ENCODE measurements around the gene OLFM1. TPM values are rescaled to one million over a fixed set of nuclear protein-coding genes. Genes with fewer than 3 reads are reported as not detected.

Gene OLFM1
- total and polyA plus RNA-seq, 4 donors: 2.0 to 5.9 (median 4.4) TPM

DNA sequence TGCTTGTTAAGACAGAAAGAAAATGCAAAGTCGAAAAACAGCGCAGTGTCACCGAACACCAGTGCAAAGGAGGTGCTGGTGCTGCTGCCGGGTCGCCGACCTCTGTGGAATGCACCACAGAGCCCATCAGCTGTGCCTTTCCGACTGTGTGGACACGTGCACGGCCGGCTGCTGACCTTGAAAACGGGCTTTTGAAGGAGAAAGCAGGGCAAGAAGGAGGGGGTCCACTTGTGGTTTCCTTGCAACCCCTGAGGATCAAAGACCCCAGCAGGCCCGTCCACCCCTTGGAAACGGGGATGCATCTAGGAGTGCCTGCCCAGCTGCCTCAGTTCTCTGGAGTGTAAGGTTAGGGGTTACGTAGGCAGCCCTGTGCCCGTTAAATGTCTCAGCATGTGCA is 6.2 kb upstream of the OLFM1 start:
- Histone ChIP-seq H3K27me3 (ENCODE audit: control insufficient read depth in 4 of 4, insufficient read depth in 4 of 4, low read length in 3 of 4) (peaks cover 0 to 4% (median under 1%) of the 10 kb centered on the region in 4 donors), H3K4me3 (ENCODE audit: low read depth in 1 of 3, low read length in 3 of 3) (no peak overlapping the region), H3K9ac (ENCODE audit: low read depth in 1 of 2, low read length in 2 of 2) (no peak overlapping the region), H3K9me3 (ENCODE audit: control insufficient read depth in 4 of 4, low read length in 3 of 4) (no peaks in the 10 kb centered on the region), H3K4me1 (ENCODE audit: control insufficient read depth in 4 of 4, insufficient read depth in 4 of 4, low read length in 3 of 4) (peaks cover 0 to 11% (median 7%) of the 10 kb centered on the region in 4 donors), H3K27ac (ENCODE audit: low read depth in 1 of 2, low read length in 2 of 2) (no peak overlapping the region), H3K36me3 (ENCODE audit: control insufficient read depth in 4 of 4, insufficient read depth in 3 of 4, low read depth in 1 of 4, low read length in 3 of 4) (no peaks in the 10 kb centered on the region)
- 78% methylated on average over 15 of the region's 15 CpGs for WGBS
- no peak for DNase-seq (ENCODE audit: low spot score)
- TF ChIP-seq, protein P1, sequence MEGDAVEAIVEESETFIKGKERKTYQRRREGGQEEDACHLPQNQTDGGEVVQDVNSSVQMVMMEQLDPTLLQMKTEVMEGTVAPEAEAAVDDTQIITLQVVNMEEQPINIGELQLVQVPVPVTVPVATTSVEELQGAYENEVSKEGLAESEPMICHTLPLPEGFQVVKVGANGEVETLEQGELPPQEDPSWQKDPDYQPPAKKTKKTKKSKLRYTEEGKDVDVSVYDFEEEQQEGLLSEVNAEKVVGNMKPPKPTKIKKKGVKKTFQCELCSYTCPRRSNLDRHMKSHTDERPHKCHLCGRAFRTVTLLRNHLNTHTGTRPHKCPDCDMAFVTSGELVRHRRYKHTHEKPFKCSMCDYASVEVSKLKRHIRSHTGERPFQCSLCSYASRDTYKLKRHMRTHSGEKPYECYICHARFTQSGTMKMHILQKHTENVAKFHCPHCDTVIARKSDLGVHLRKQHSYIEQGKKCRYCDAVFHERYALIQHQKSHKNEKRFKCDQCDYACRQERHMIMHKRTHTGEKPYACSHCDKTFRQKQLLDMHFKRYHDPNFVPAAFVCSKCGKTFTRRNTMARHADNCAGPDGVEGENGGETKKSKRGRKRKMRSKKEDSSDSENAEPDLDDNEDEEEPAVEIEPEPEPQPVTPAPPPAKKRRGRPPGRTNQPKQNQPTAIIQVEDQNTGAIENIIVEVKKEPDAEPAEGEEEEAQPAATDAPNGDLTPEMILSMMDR (IDR thresholded peaks at IDR 0.05; ENCODE audit: low read depth, low read length, missing input control): no peak
- TF ChIP-seq FOXA2 (IDR thresholded peaks at IDR 0.05): no peak
- no peak for TF ChIP-seq SP1 (IDR thresholded peaks at IDR 0.05)
- TF ChIP-seq FOXA1 (IDR thresholded peaks at IDR 0.05): no peak
- TF ChIP-seq, protein P2, sequence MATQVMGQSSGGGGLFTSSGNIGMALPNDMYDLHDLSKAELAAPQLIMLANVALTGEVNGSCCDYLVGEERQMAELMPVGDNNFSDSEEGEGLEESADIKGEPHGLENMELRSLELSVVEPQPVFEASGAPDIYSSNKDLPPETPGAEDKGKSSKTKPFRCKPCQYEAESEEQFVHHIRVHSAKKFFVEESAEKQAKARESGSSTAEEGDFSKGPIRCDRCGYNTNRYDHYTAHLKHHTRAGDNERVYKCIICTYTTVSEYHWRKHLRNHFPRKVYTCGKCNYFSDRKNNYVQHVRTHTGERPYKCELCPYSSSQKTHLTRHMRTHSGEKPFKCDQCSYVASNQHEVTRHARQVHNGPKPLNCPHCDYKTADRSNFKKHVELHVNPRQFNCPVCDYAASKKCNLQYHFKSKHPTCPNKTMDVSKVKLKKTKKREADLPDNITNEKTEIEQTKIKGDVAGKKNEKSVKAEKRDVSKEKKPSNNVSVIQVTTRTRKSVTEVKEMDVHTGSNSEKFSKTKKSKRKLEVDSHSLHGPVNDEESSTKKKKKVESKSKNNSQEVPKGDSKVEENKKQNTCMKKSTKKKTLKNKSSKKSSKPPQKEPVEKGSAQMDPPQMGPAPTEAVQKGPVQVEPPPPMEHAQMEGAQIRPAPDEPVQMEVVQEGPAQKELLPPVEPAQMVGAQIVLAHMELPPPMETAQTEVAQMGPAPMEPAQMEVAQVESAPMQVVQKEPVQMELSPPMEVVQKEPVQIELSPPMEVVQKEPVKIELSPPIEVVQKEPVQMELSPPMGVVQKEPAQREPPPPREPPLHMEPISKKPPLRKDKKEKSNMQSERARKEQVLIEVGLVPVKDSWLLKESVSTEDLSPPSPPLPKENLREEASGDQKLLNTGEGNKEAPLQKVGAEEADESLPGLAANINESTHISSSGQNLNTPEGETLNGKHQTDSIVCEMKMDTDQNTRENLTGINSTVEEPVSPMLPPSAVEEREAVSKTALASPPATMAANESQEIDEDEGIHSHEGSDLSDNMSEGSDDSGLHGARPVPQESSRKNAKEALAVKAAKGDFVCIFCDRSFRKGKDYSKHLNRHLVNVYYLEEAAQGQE (IDR thresholded peaks at IDR 0.05): no peak
- no peak for TF ChIP-seq RXRA (IDR thresholded peaks at IDR 0.05)
- no peak for TF ChIP-seq YY1 (IDR thresholded peaks at IDR 0.05)
- TF ChIP-seq RAD21 (IDR thresholded peaks at IDR 0.05): no peak
- TF ChIP-seq TAF1 (conservative IDR thresholded peaks at IDR 0.05): no peak

DNA sequence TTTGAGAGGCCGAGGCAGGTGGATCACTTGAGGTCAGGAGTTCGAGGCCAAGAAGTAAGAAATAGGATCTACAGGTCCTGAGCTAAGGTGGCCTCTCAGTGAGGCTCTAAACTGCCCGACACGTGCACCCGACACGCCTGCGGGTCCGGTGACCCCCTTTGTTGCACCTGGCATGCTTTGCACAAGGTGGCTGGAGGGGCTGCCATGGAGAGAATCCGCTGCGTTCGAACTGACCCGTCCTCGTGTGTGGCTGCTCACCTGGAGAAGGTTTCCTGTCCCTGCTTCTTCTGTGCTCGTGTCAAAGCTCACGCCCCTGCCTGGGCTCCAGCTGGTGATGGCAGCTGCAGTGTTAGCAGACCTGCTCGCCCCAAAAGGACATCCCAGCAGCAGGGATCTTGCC is 5.7 kb upstream of the OLFM1 start:
- peaks cover 2 to 14% (median 9%) of the 10 kb centered on the region in 4 donors for H3K4me1 ChIP-seq (ENCODE audit: control insufficient read depth in 4 of 4, insufficient read depth in 4 of 4, low read length in 3 of 4)
- 84% methylated on average over 16 of the region's 16 CpGs for WGBS
- no peak overlapping the region for H3K9ac ChIP-seq (ENCODE audit: low read depth in 1 of 2, low read length in 2 of 2)
- no peak overlapping the region for H3K4me3 ChIP-seq (ENCODE audit: low read depth in 1 of 3, low read length in 3 of 3)
- H3K36me3 ChIP-seq (ENCODE audit: control insufficient read depth in 4 of 4, insufficient read depth in 3 of 4, low read depth in 1 of 4, low read length in 3 of 4): no peaks in the 10 kb centered on the region
- no peak for DNase-seq (ENCODE audit: low spot score)
- no peak overlapping the region for H3K27ac ChIP-seq (ENCODE audit: low read depth in 1 of 2, low read length in 2 of 2)
- H3K27me3 ChIP-seq (ENCODE audit: control insufficient read depth in 4 of 4, insufficient read depth in 4 of 4, low read length in 3 of 4): peaks cover 0 to 4% (median under 1%) of the 10 kb centered on the region in 4 donors
- TF ChIP-seq TAF1 (conservative IDR thresholded peaks at IDR 0.05) (no peak), JUND (IDR thresholded peaks at IDR 0.05) (no peak), SP1 (IDR thresholded peaks at IDR 0.05) (no peak), EGR1 (IDR thresholded peaks at IDR 0.05; ENCODE audit: low read depth in 2 of 2) (no peak), RAD21 (IDR thresholded peaks at IDR 0.05) (no peak), FOXA1 (IDR thresholded peaks at IDR 0.05) (no peak), YY1 (IDR thresholded peaks at IDR 0.05) (no peak), FOXA2 (IDR thresholded peaks at IDR 0.05) (no peak), GABPA (IDR thresholded peaks at IDR 0.05 in 1 of 2, conservative IDR thresholded peaks at IDR 0.05 in 1 of 2) (no peak), RXRA (IDR thresholded peaks at IDR 0.05) (no peak), NR2F2 (IDR thresholded peaks at IDR 0.05) (no peak), HNF4G (IDR thresholded peaks at IDR 0.05) (no peak), HNF4A (conservative IDR thresholded peaks at IDR 0.05) (no peak)
- TF ChIP-seq, protein P3, sequence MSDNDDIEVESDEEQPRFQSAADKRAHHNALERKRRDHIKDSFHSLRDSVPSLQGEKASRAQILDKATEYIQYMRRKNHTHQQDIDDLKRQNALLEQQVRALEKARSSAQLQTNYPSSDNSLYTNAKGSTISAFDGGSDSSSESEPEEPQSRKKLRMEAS (IDR thresholded peaks at IDR 0.05): no peak
- TF ChIP-seq, protein P2 (IDR thresholded peaks at IDR 0.05): no peak
- TF ChIP-seq, protein P1 (IDR thresholded peaks at IDR 0.05; ENCODE audit: low read depth, low read length, missing input control): no peak
- TF ChIP-seq, protein P4, sequence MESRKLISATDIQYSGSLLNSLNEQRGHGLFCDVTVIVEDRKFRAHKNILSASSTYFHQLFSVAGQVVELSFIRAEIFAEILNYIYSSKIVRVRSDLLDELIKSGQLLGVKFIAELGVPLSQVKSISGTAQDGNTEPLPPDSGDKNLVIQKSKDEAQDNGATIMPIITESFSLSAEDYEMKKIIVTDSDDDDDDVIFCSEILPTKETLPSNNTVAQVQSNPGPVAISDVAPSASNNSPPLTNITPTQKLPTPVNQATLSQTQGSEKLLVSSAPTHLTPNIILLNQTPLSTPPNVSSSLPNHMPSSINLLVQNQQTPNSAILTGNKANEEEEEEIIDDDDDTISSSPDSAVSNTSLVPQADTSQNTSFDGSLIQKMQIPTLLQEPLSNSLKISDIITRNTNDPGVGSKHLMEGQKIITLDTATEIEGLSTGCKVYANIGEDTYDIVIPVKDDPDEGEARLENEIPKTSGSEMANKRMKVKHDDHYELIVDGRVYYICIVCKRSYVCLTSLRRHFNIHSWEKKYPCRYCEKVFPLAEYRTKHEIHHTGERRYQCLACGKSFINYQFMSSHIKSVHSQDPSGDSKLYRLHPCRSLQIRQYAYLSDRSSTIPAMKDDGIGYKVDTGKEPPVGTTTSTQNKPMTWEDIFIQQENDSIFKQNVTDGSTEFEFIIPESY (IDR thresholded peaks at IDR 0.05): no peak
- TF ChIP-seq, protein P5, sequence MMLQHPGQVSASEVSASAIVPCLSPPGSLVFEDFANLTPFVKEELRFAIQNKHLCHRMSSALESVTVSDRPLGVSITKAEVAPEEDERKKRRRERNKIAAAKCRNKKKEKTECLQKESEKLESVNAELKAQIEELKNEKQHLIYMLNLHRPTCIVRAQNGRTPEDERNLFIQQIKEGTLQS (IDR thresholded peaks at IDR 0.05): no peak
- H3K9me3 ChIP-seq (ENCODE audit: control insufficient read depth in 4 of 4, low read length in 3 of 4): no peaks in the 10 kb centered on the region

Data from liver (tissue), 9 donors.